GM12878 (cell line): Measurements from ENCODE around the gene PAM16. TPM values are rescaled to one million over a fixed set of nuclear protein-coding genes. Genes with fewer than 3 reads are reported as not detected.

ENCODE experiments used
- ATAC-seq: fragments of 200-7000 bp; cut with Tn5 transposase; 3 replicates; pipeline ENCODE4 v1.9.1; 2020; ENCODE audit warnings: mild to moderate bottlenecking, moderate library complexity
- BruUV-seq: library from RNA; stranded (reverse); fragments of 400-500 nt; replicated peaks from 2 replicates; lab custom pipeline; 2021; lab: Mats Ljungman, UMichigan
- CTCF ChIA-PET: fragments of 300-600 bp; sonication (Branson Sonifier 250); formaldehyde crosslinking; extraction: SDS; loops from one replicate; lab custom pipeline; 2021; ENCODE audit warnings: inconsistent platforms; lab: Yijun Ruan, JAX
- POLR2A ChIA-PET: fragments of 350-600 bp; formaldehyde crosslinking; extraction: SDS; loops from one replicate; lab custom pipeline; 2021; ENCODE audit warnings: inconsistent platforms; lab: Charles Lee
- RAD21 ChIA-PET: fragments of 300-600 bp; sonication (Branson Sonifier 250); formaldehyde crosslinking; loops from one replicate; lab custom pipeline; 2023; ENCODE audit warnings: antibody characterized with exemption; ENCODE audit not compliant: unreplicated experiment; lab: Charles Lee
- SMC1A ChIA-PET: fragments of 300-600 bp; sonication (Branson Sonifier 250); formaldehyde crosslinking; loops from one replicate; lab custom pipeline; 2023; ENCODE audit not compliant: unreplicated experiment, uncharacterized antibody; lab: Charles Lee
- DNase-seq: peaks from one replicate; pipeline ENCODE4 v3.0.0-alpha.2; 2011; ENCODE audit warnings: low read depth, low spot score
- FAIRE-seq: peaks from 3 replicates; lab custom pipeline; 2011; peaks lifted over from hg19 to GRCh38; lab: Jason Lieb, UNC
- H2AFZ ChIP-seq: 2 replicates; pipeline ENCODE4 v1.6.0; 2011; ENCODE audit warnings: low read depth, low read length, control low read depth; ENCODE audit not compliant: control insufficient read depth
- H3K27ac ChIP-seq: 2 replicates; pipeline ENCODE4 v1.5.1; 2011; ENCODE audit warnings: control low read depth; ENCODE audit not compliant: control insufficient read depth, insufficient read depth
- H3K27me3 ChIP-seq, 2 experiments: replicated peaks in 1 of 2; 2 replicates each; pipeline versions ENCODE4 v1.6.0 to v1.6.1; 2011; ENCODE audit warnings: low read length in 1 of 2; ENCODE audit not compliant: control insufficient read depth in 2 of 2, insufficient read depth in 2 of 2
- H3K36me3 ChIP-seq, 2 experiments: 2 replicates each; pipeline ENCODE4 v1.5.1; 2011; ENCODE audit warnings: low read length in 1 of 2; ENCODE audit not compliant: control insufficient read depth in 2 of 2, insufficient read depth in 2 of 2
- H3K4me1 ChIP-seq: 2 replicates; pipeline ENCODE4 v1.6.1; 2011; ENCODE audit warnings: mild to moderate bottlenecking, low read length, moderate library complexity, mixed read lengths; ENCODE audit not compliant: control insufficient read depth, insufficient read depth
- H3K4me2 ChIP-seq: 2 replicates; pipeline ENCODE4 v1.6.0; 2011; ENCODE audit warnings: control low read depth; ENCODE audit not compliant: control insufficient read depth, insufficient read depth
- H3K4me3 ChIP-seq: fragments of 200-600 bp; sonication (generic); 2 replicates; pipeline ENCODE4 v1.5.1; 2016
- H3K79me2 ChIP-seq: 2 replicates; pipeline ENCODE4 v1.6.0; 2011; ENCODE audit warnings: low read length; ENCODE audit not compliant: control insufficient read depth, insufficient read depth
- H3K9ac ChIP-seq: 2 replicates; pipeline ENCODE4 v1.8.0; 2011; ENCODE audit warnings: low read length, control low read depth, mixed read lengths; ENCODE audit not compliant: control insufficient read depth, insufficient read depth
- H3K9me3 ChIP-seq: replicated peaks from 3 replicates; pipeline ENCODE4 v1.5.1; 2011; ENCODE audit warnings: mild to moderate bottlenecking, low read length; ENCODE audit not compliant: control insufficient read depth, insufficient read depth
- H4K20me1 ChIP-seq: 2 replicates; pipeline ENCODE4 v1.6.0; 2011; ENCODE audit not compliant: control insufficient read depth, insufficient read depth
- BCLAF1 ChIP-seq: fragments of 450-650 bp; IDR thresholded peaks from 2 replicates; pipeline ENCODE4 v1.6.1; 2017; ENCODE audit warnings: antibody characterized with exemption, mild to moderate bottlenecking, moderate library complexity
- MYC ChIP-seq: IDR thresholded peaks from 2 replicates; pipeline ENCODE4 v1.6.1; 2011; ENCODE audit warnings: mild to moderate bottlenecking, low read length, moderate library complexity, inconsistent platforms; ENCODE audit not compliant: insufficient read depth, insufficient replicate concordance, insufficient read length, severe bottlenecking
- NBN ChIP-seq: fragments of 450-650 bp; IDR thresholded peaks from 2 replicates; pipeline ENCODE4 v1.6.1; 2016
- POLR2AphosphoS2 ChIP-seq: IDR thresholded peaks from 2 replicates; pipeline ENCODE4 v1.6.1; 2011; ENCODE audit warnings: low read depth, mild to moderate bottlenecking, low read length, improper control_type of control experiment, moderate library complexity
- RAD21 ChIP-seq: IDR thresholded peaks from 2 replicates; pipeline ENCODE4 v1.6.1; 2011; ENCODE audit warnings: mild to moderate bottlenecking, low read depth, low read length, moderate library complexity; ENCODE audit not compliant: insufficient read depth
- TCF12 ChIP-seq: IDR thresholded peaks from 2 replicates; pipeline ENCODE4 v1.6.1; 2011; ENCODE audit warnings: low read depth, mild to moderate bottlenecking, low read length
- USF1 ChIP-seq: IDR thresholded peaks from 2 replicates; pipeline ENCODE4 v1.6.1; 2011; ENCODE audit warnings: borderline replicate concordance, low read depth, mild to moderate bottlenecking, moderate library complexity, mixed read lengths, low read length; ENCODE audit not compliant: insufficient read depth; ENCODE audit errors: extremely low read length
- WGBS: methylation state at CpG from one replicate; pipeline ENCODE4 v1.1.6; 2016; ENCODE audit warnings: low lambda C conversion rate; ENCODE audit not compliant: insufficient replicate concordance, insufficient coverage; ENCODE audit errors: missing lambda C conversion rate; 5-methylcytosine and 5-hydroxymethylcytosine counted together
- in situ Hi-C: fragments of 300-500 bp; cut with MboI; formaldehyde crosslinking; loops from 9 replicates; pipeline ENCODE4 v1.14.3; 2018; ENCODE audit warnings: mixed read lengths
- intact Hi-C: fragments of 100-400 bp; cut with micrococcal nuclease; formaldehyde crosslinking; loops from one replicate; pipeline ENCODE4 v1.14.2; 2022; ENCODE audit not compliant: unreplicated experiment
- polyA plus RNA-seq, 11 experiments: library from polyadenylated mRNA; depleted of rRNA in 4 of 11; unstranded in 6 of 11; stranded (reverse) in 5 of 11; fragments of >200 nt; fragmentation: Nextera tagmentation in 4 of 11; fragmentation: Illumina TruSeq in 1 of 11; extraction: Ambion mirVana in 4 of 11; extraction: Trizol in 1 of 11; gene quantifications; 1 replicate in 1 of 11; 2 replicates in 10 of 11; pipeline versions ENCODE4 v1.2.1 to v1.2.3, GENCODE V29; 2011 to 2016; ENCODE audit warnings: inconsistent platforms in 2 of 11, missing spikeins in 2 of 11, low read depth in 1 of 11
- total RNA-seq, 4 experiments: library from RNA; depleted of rRNA in 3 of 4; stranded (reverse); fragments of >200 nt in 3 of 4; fragmentation: Illumina TruSeq in 1 of 4; extraction: Trizol in 1 of 4; gene quantifications; 2 replicates each; pipeline versions ENCODE4 v1.2.1 to v1.2.3, GENCODE V29; 2013 to 2021

PAM16 gene
- total and polyA plus RNA-seq, 10 of the 15 experiments (the other 5 are each of a cell fraction or from before 2014, with no cell fraction given) = 18.5 to 94.3 (median 51.5) TPM

GRCh38 chr16:4362476-4363135 lies 11.5 kb upstream of the PAM16 start:
- no peak for FAIRE-seq
- Histone ChIP-seq H4K20me1 (no peaks in the 10 kb centered on the region), H3K4me2 (no peak overlapping the region), H3K9me3 (no peaks in the 10 kb centered on the region), H3K4me3 (no peak overlapping the region), H3K79me2 (no peaks in the 10 kb centered on the region), H3K36me3 (peaks cover 4 to 37% of the 10 kb centered on the region in 2 experiments; a peak in 2 of 4 replicates), H3K4me1 (peaks cover 7% of the 10 kb centered on the region), H3K27me3 (no peaks in the 10 kb centered on the region), H3K27ac (no peak overlapping the region), H3K9ac (no peak overlapping the region), H2AFZ (no peak overlapping the region)
- ChIA-PET POLR2A (no interaction called here), CTCF (interaction anchor here (1.8 kb wide), 1 partner anchor 41 kb away, joined by 5 read pairs; no protein-coding TSS in a partner anchor), SMC1A (no interaction called here), RAD21 (no interaction called here)
- no peak for ATAC-seq
- in situ Hi-C loops (loop anchor here (5.0 kb wide), 1 partner anchor 35 kb away; no protein-coding TSS in a partner anchor), intact Hi-C loops (no loop called here)
- no peak for DNase-seq
- TF ChIP-seq TCF12 (no peak), MYC (no peak), USF1 (no peak), POLR2AphosphoS2 (no peak), BCLAF1 (no peak), NBN (no peak), RAD21 (no peak)
- WGBS = 72% methylated on average over 19 of the region's 19 CpGs
- TSS peak; percentile 30 for BruUV-seq
